ENCODE measurements around the gene PSENEN. TPM values are rescaled to one million over a fixed set of nuclear protein-coding genes. Genes with fewer than 3 reads are reported as not detected.

Gene PSENEN
- total RNA-seq, 1 donor from 2014 or later, result 50.6 TPM

- H3K36me3 Mint-ChIP-seq (ENCODE audit: low read depth), result peaks cover 59% of the 10 kb centered on the region
- H3K4me1 Mint-ChIP-seq (ENCODE audit: low read depth), result no peaks in the 10 kb centered on the region
- no peaks in the 10 kb centered on the region for H3K9me3 Mint-ChIP-seq
- H3K27me3 Mint-ChIP-seq (ENCODE audit: insufficient read depth), result no peaks in the 10 kb centered on the region
- DNase-seq (ENCODE audit: low spot score), result no peak
- intact Hi-C loops (cut with micrococcal nuclease), result no loop called here
- no peak overlapping the region for H3K4me3 Mint-ChIP-seq
- H3K27ac Mint-ChIP-seq, result no peak overlapping the region
Measured at GRCh38 chr19:35731779-35732405, 13.6 kb upstream of the PSENEN start.

GRCh38 chr19:35732540-35733179 lies 12.8 kb upstream of the PSENEN start:
- Mint-ChIP-seq H3K9me3 (no peaks in the 10 kb centered on the region), H3K4me3 (no peak overlapping the region), H3K27me3 (ENCODE audit: insufficient read depth) (no peaks in the 10 kb centered on the region), H3K36me3 (ENCODE audit: low read depth) (peaks cover 60% of the 10 kb centered on the region), H3K27ac (no peak overlapping the region), H3K4me1 (ENCODE audit: low read depth) (no peaks in the 10 kb centered on the region)
- no peak for DNase-seq (ENCODE audit: low spot score)
- intact Hi-C loops (cut with micrococcal nuclease), result no loop called here

- no peaks in the 10 kb centered on the region for H3K4me1 Mint-ChIP-seq (ENCODE audit: low read depth)
- peaks cover 59% of the 10 kb centered on the region for H3K36me3 Mint-ChIP-seq (ENCODE audit: low read depth)
- H3K4me3 Mint-ChIP-seq, result no peak overlapping the region
- no peaks in the 10 kb centered on the region for H3K27me3 Mint-ChIP-seq (ENCODE audit: insufficient read depth)
- DNase-seq (ENCODE audit: low spot score), result no peak
- intact Hi-C loops (cut with micrococcal nuclease), result no loop called here
- no peak overlapping the region for H3K27ac Mint-ChIP-seq
- no peaks in the 10 kb centered on the region for H3K9me3 Mint-ChIP-seq
Measured at GRCh38 chr19:35733180-35734125, 12.0 kb upstream of the PSENEN start.

GRCh38 chr19:35734273-35734672 lies 11.2 kb upstream of the PSENEN start:
- no peak for DNase-seq (ENCODE audit: low spot score)
- H3K27ac Mint-ChIP-seq, result no peak overlapping the region
- H3K4me3 Mint-ChIP-seq, result no peak overlapping the region
- no peaks in the 10 kb centered on the region for H3K9me3 Mint-ChIP-seq
- H3K27me3 Mint-ChIP-seq (ENCODE audit: insufficient read depth), result no peaks in the 10 kb centered on the region
- no peaks in the 10 kb centered on the region for H3K4me1 Mint-ChIP-seq (ENCODE audit: low read depth)
- H3K36me3 Mint-ChIP-seq (ENCODE audit: low read depth), result peaks cover 60% of the 10 kb centered on the region
- intact Hi-C loops (cut with micrococcal nuclease), result no loop called here

GRCh38 chr19:35734889-35735288 lies 10.6 kb upstream of the PSENEN start:
- DNase-seq (ENCODE audit: low spot score), result no peak
- Mint-ChIP-seq H3K27me3 (ENCODE audit: insufficient read depth) (no peaks in the 10 kb centered on the region), H3K36me3 (ENCODE audit: low read depth) (peaks cover 56% of the 10 kb centered on the region), H3K4me3 (no peak overlapping the region), H3K4me1 (ENCODE audit: low read depth) (no peaks in the 10 kb centered on the region), H3K27ac (no peak overlapping the region), H3K9me3 (no peaks in the 10 kb centered on the region)
- intact Hi-C loops (cut with micrococcal nuclease), result no loop called here

GRCh38 chr19:35736913-35737886 lies 8.3 kb upstream of the PSENEN start:
- peaks cover 3% of the 10 kb centered on the region for H3K4me1 Mint-ChIP-seq (ENCODE audit: low read depth)
- no peaks in the 10 kb centered on the region for H3K27me3 Mint-ChIP-seq (ENCODE audit: insufficient read depth)

GRCh38 chr19:35738021-35738886 lies 7.2 kb upstream of the PSENEN start:
- intact Hi-C loops (cut with micrococcal nuclease), result no loop called here
- H3K4me3 Mint-ChIP-seq, result peak overlapping the region; percentile 19
- H3K27ac Mint-ChIP-seq, result no peak overlapping the region
- peaks cover 49% of the 10 kb centered on the region for H3K36me3 Mint-ChIP-seq (ENCODE audit: low read depth)
- no peaks in the 10 kb centered on the region for H3K9me3 Mint-ChIP-seq
- H3K27me3 Mint-ChIP-seq (ENCODE audit: insufficient read depth), result no peaks in the 10 kb centered on the region
- peaks cover 10% of the 10 kb centered on the region for H3K4me1 Mint-ChIP-seq (ENCODE audit: low read depth)
- DNase-seq (ENCODE audit: low spot score), result no peak

More at GRCh38 chr19:35736913-35737886, 8.3 kb upstream of the PSENEN start:
- Mint-ChIP-seq H3K36me3 (ENCODE audit: low read depth) (peaks cover 45% of the 10 kb centered on the region), H3K27ac (no peak overlapping the region), H3K4me3 (peak overlapping the region; percentile 32), H3K9me3 (no peaks in the 10 kb centered on the region)
- intact Hi-C loops (cut with micrococcal nuclease), result no loop called here
- DNase-seq (ENCODE audit: low spot score), result no peak

GRCh38 chr19:35738887-35739229 lies 6.6 kb upstream of the PSENEN start:
- no peak for DNase-seq (ENCODE audit: low spot score)
- Mint-ChIP-seq H3K9me3 (no peaks in the 10 kb centered on the region), H3K36me3 (ENCODE audit: low read depth) (peaks cover 49% of the 10 kb centered on the region), H3K27ac (no peak overlapping the region), H3K27me3 (ENCODE audit: insufficient read depth) (no peaks in the 10 kb centered on the region), H3K4me1 (ENCODE audit: low read depth) (peaks cover 15% of the 10 kb centered on the region), H3K4me3 (peak overlapping the region; percentile 72)
- intact Hi-C loops (cut with micrococcal nuclease), result no loop called here

- peaks cover 42% of the 10 kb centered on the region for H3K36me3 Mint-ChIP-seq (ENCODE audit: low read depth)
- H3K27me3 Mint-ChIP-seq (ENCODE audit: insufficient read depth), result no peaks in the 10 kb centered on the region
- H3K27ac Mint-ChIP-seq, result no peak overlapping the region
Measured at GRCh38 chr19:35739275-35740107, 6.0 kb upstream of the PSENEN start.

GRCh38 chr19:35740108-35740422 lies 5.4 kb upstream of the PSENEN start:
- Mint-ChIP-seq H3K4me1 (ENCODE audit: low read depth) (peaks cover 21% of the 10 kb centered on the region), H3K27me3 (ENCODE audit: insufficient read depth) (no peaks in the 10 kb centered on the region), H3K36me3 (ENCODE audit: low read depth) (peaks cover 37% of the 10 kb centered on the region), H3K9me3 (no peaks in the 10 kb centered on the region), H3K4me3 (peak overlapping the region; percentile 93), H3K27ac (no peak overlapping the region)
- intact Hi-C loops (cut with micrococcal nuclease), result loop anchor here (1.0 to 10.0 kb wide), 13 partner anchors 8 to 585 kb away; partner anchors contain the start of genes APLP1, ARHGAP33, COX6B1 and FXYD5
- DNase-seq (ENCODE audit: low spot score), result no peak

More at GRCh38 chr19:35739275-35740107, 6.0 kb upstream of the PSENEN start:
- Mint-ChIP-seq H3K4me1 (ENCODE audit: low read depth) (peaks cover 21% of the 10 kb centered on the region), H3K9me3 (no peaks in the 10 kb centered on the region), H3K4me3 (peak overlapping the region; percentile 72)
- no peak for DNase-seq (ENCODE audit: low spot score)
- intact Hi-C loops (cut with micrococcal nuclease), result loop anchor here (1.0 to 10.0 kb wide), 13 partner anchors 9 to 585 kb away; partner anchors contain the start of genes APLP1, ARHGAP33, COX6B1 and FXYD5

All from activated T-helper 1 cell treated with anti-CD3 and anti-CD28 coated beads, Interleukin-12 subunit alpha, Interleukin-12 subunit beta, Interleukin-2, Interleukin-4 antibody, amounts not matched to agents 30 ng/mL and 10 ng/mL and 1 ng/mL, durations not matched to agents 14 hours and 24 hours and 36 hours (primary cell).